ENCODE data around the gene DPP4.

DPP4 gene

GRCh38 chr2:162113776-162114168, 39.8 kb upstream of the DPP4 start:
- H3K27ac ChIP-seq, result no peak overlapping the region

DNA sequence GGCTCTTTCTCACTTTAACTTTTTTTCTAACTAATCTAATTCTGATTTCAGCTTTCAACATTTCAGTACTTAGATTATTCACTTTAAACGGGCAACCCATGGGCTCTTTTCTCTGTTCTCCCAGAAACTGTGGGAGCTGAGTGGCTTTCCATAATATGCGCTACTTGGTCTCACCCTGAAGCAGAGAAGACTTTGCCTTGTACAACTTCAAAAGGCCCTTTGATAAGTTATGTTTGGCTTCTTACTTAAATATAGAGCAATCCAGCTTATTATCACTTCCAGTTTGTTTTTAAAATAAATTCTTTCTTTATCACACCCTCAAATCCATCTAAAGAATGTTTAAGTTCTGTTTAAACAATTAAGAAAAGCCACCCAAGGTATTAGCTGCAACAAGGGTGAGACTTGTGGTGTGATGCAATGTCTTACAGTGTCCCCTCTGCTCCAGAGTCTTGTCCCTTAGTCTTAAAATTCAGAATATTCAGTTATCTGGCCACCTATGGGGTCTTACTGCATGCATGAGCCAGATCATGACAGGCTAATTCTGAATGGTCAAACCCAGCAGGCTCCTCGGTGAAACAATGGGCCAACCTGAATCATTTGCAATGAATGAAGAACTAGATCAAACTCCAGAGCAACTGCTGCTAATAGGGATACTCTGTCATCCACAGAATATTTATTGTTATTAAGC, 39.2 kb upstream of the DPP4 start:
- Histone ChIP-seq H3K9me3 (no peaks in the 10 kb centered on the region), H3K27me3 (no peaks in the 10 kb centered on the region), H3K36me3 (no peaks in the 10 kb centered on the region), H3K4me1 (ENCODE audit: control insufficient read depth in 1 of 2, insufficient read depth in 1 of 2, low read depth in 1 of 2, low read length in 1 of 2) (peaks cover 19 to 23% of the 10 kb centered on the region in 2 experiments), H3K27ac (no peak overlapping the region), H3K4me3 (ENCODE audit: low read depth in 1 of 2, low read length in 1 of 2) (no peak overlapping the region)
- TF ChIP-seq CTCF (IDR thresholded peaks at IDR 0.05), result no peak

More at GRCh38 chr2:162113776-162114168, 39.8 kb upstream of the DPP4 start:
- Histone ChIP-seq H3K9me3 (no peaks in the 10 kb centered on the region), H3K4me1 (ENCODE audit: control insufficient read depth in 1 of 2, insufficient read depth in 1 of 2, low read depth in 1 of 2, low read length in 1 of 2) (peaks cover 19 to 23% of the 10 kb centered on the region in 2 experiments), H3K36me3 (no peaks in the 10 kb centered on the region), H3K4me3 (ENCODE audit: low read depth in 1 of 2, low read length in 1 of 2) (no peak overlapping the region), H3K27me3 (no peaks in the 10 kb centered on the region)
- no peak for TF ChIP-seq CTCF (IDR thresholded peaks at IDR 0.05)

DNA sequence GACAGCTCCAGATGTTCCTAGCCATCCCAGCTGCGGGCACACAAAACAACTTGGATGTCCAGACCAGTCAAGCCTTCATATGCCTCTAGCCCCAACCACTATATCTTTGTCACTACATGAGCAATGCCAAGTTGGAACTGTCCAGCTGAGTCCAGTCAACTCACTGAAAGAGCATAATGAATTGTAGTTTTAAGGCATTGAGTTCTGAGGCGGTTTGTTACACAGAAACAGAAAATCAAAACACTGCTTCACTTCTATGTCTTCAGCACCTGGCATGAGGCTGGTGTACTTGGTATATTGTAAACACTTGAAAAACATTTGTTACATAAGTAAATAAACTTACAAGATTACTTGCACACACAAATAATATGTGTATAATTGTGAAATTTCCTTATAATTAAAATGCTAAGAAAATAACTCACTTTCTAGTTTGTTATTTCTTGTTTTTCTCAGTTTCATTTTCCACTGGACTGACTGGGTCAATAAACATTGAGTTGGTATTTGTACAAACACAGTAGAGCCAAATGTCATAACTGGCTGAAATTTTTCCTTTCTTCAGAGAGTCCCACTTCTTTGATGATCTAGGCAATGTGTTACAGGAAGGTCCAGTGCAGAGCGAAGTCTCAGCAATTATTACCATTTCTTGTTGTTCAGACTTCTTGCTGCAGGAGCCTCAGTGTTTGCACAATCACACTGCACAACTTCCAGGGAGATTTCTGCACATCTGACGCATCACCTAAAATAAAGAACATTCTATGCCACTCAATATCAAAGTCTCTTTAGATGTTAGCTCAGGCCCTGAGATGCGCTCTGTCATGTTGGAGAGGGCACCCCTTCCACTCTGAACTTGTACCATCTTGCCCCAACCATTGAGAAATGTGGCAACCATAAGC, 38.2 kb upstream of the DPP4 start:
- H3K27me3 ChIP-seq, result no peaks in the 10 kb centered on the region
- no peak overlapping the region for H3K4me3 ChIP-seq (ENCODE audit: low read depth in 1 of 2, low read length in 1 of 2)
- TF ChIP-seq CTCF (IDR thresholded peaks at IDR 0.05), result no peak
- H3K27ac ChIP-seq, result no peak overlapping the region
- H3K4me1 ChIP-seq (ENCODE audit: control insufficient read depth in 1 of 2, insufficient read depth in 1 of 2, low read depth in 1 of 2, low read length in 1 of 2), result peaks cover 19 to 23% of the 10 kb centered on the region in 2 experiments
- no peaks in the 10 kb centered on the region for H3K36me3 ChIP-seq
- no peaks in the 10 kb centered on the region for H3K9me3 ChIP-seq

GRCh38 chr2:162107361-162107901, 33.4 kb upstream of the DPP4 start:
- Histone ChIP-seq H3K9me3 (no peaks in the 10 kb centered on the region), H3K4me1 (ENCODE audit: control insufficient read depth in 1 of 2, insufficient read depth in 1 of 2, low read depth in 1 of 2, low read length in 1 of 2) (peaks cover 4 to 7% of the 10 kb centered on the region in 2 experiments), H3K36me3 (no peaks in the 10 kb centered on the region), H3K27me3 (no peaks in the 10 kb centered on the region), H3K27ac (no peak overlapping the region), H3K4me3 (ENCODE audit: low read depth in 1 of 2, low read length in 1 of 2) (no peak overlapping the region)
- no peak for TF ChIP-seq CTCF (IDR thresholded peaks at IDR 0.05)

- no peak for TF ChIP-seq CTCF (IDR thresholded peaks at IDR 0.05)
- H3K9me3 ChIP-seq, result no peaks in the 10 kb centered on the region
- H3K27me3 ChIP-seq, result no peaks in the 10 kb centered on the region
- no peak overlapping the region for H3K27ac ChIP-seq
- no peaks in the 10 kb centered on the region for H3K36me3 ChIP-seq
- H3K4me1 ChIP-seq (ENCODE audit: control insufficient read depth in 1 of 2, insufficient read depth in 1 of 2, low read depth in 1 of 2, low read length in 1 of 2), result no peaks in the 10 kb centered on the region
- H3K4me3 ChIP-seq (ENCODE audit: low read depth in 1 of 2, low read length in 1 of 2), result no peak overlapping the region
Observed at GRCh38 chr2:162106746-162107145, 32.7 kb upstream of the DPP4 start.

Data from neutrophil (primary cell).